Heart right ventricle (tissue), 16 donors: ENCODE results near the gene PRKCSH. TPM values are rescaled to one million over a fixed set of nuclear protein-coding genes. Genes with fewer than 3 reads are reported as not detected.
"Not testable (repeated sequence)": the region's sequence is repeated elsewhere in the genome, so short reads cannot be mapped to it uniquely, and the experiment has no call there.

Experiments used
- ATAC-seq, 8 donors: fragments of 200-7000 bp; cut with Tn5 transposase; one replicate each; pipeline ENCODE4 v1.9.1; 2020; ENCODE audit warnings: mild to moderate bottlenecking in 8 of 8, moderate library complexity in 8 of 8, moderate number of reproducible peaks in 1 of 8
- DNase-seq, 2 donors: peaks; one replicate each; pipeline ENCODE4 v3.0.0-alpha.2; 2020
- H3K27ac ChIP-seq, 10 donors: fragments of 200-600 bp; sonication (generic) in 2 of 10; one replicate each; pipeline versions ENCODE4 v1.5.0 to v1.8.0; 2020 to 2022; ENCODE audit warnings: mild to moderate bottlenecking in 3 of 10
- H3K27me3 ChIP-seq, 7 donors: fragments of 200-600 bp; one replicate each; pipeline ENCODE4 v1.8.0; 2021 to 2022; ENCODE audit warnings: mild to moderate bottlenecking in 2 of 7
- H3K36me3 ChIP-seq, 9 donors: fragments of 200-600 bp; sonication (generic) in 1 of 9; one replicate each; pipeline versions ENCODE4 v1.5.0 to v1.8.0; 2020 to 2022; ENCODE audit warnings: mild to moderate bottlenecking in 2 of 9
- H3K4me1 ChIP-seq, 9 donors: fragments of 200-600 bp; sonication (generic) in 1 of 9; one replicate each; pipeline versions ENCODE4 v1.5.0 to v1.8.0; 2020 to 2022; ENCODE audit warnings: mild to moderate bottlenecking in 4 of 9
- H3K4me3 ChIP-seq, 10 donors: fragments of 200-600 bp; sonication (generic) in 2 of 10; one replicate each; pipeline versions ENCODE4 v1.5.0 to v1.8.0; 2020 to 2022; ENCODE audit warnings: mild to moderate bottlenecking in 7 of 10, moderate library complexity in 2 of 10
- H3K9me3 ChIP-seq, 11 donors: fragments of 200-600 bp in 10 of 11; sonication (generic) in 2 of 11; one replicate each; pipeline versions ENCODE4 v1.5.0 to v1.8.0; 2013 to 2022; ENCODE audit warnings: mild to moderate bottlenecking in 2 of 11, control low read depth in 1 of 11, moderate library complexity in 1 of 11
- CTCF ChIP-seq, 9 donors: fragments of 200-600 bp; sonication (generic) in 2 of 9; IDR thresholded peaks; one replicate each; pipeline versions ENCODE4 v1.5.0 to v1.8.0; 2021 to 2022; ENCODE audit warnings: antibody characterized with exemption in 9 of 9, mild to moderate bottlenecking in 5 of 9, moderate library complexity in 1 of 9
- WGBS, 2 donors: extraction: QIAGEN DNeasy Blood & Tissue Kit; methylation state at CpG; one replicate each; pipeline ENCODE4 v1.1.7; 2013; ENCODE audit warnings: inconsistent platforms in 1 of 2; 5-methylcytosine and 5-hydroxymethylcytosine counted together
- intact Hi-C, 10 donors: fragments of 100-400 bp; cut with DNase I; formaldehyde crosslinking; loops; one replicate each; pipeline versions ENCODE4 v1.11.1 to v1.14.2; 2022
- polyA plus RNA-seq, 2 donors: library from polyadenylated mRNA; stranded (reverse); fragments of 200-250 nt; gene quantifications; one replicate each; pipeline ENCODE4 v1.2.3, GENCODE V29; 2013
- total RNA-seq, 10 donors: library from RNA; stranded (reverse); fragmentation: NEBNext Ultra II Directional in 3 of 10; extraction: Animal tissue kit (Norgen Biotek cat#: 25700) in 3 of 10; gene quantifications; one replicate each; pipeline versions ENCODE4 v1.2.1 to v1.2.4, GENCODE V29; 2021 to 2023
- donor health status: Arrhythmogenic right ventricular cardiomyopathy.
- donor health status: ischemic (EF 13 %, LVEDD 7.1; RV severe dilation, severe dysfunction).
- donor health status: healthy with polysubstance abuse.
- donor health status: DM: no; HTN: yes; CAD: no.
- donor health status: DM: no; HTN: no; CAD: no.
- donor health status: ischemic (EF 25% LVEDD 6.9; RV normal size, moderate dysfunction).
- donor health status: ischemic (EF 25% LVEDD 5.7; RV mildly dilated, moderate dysfunction).
- donor health status: healthy.
- donor health status: DM: yes; HTN: yes; CAD: no.
- donor health status: Ischemic cardiomyopathy.
- donor health status: ischemic (EF 35%, LVEDD 5.7; RV mildly dilated, moderate dysfunction).
- donor health status: nonischemic (EF 11% LVEDD 7.7; RV severe dilation, severe dysfunction).
- donor health status: DM: yes; HTN: yes; CAD: no.
- donor health status: PGD.
- donor health status: ischemic (EF 29% LVEDD 5.4; RV normal size, mild dysfunction).
- donor health status: nonischemic (EF 23%, LVEDD 6.1; RV moderate dilation, normal function).

Gene PRKCSH
- total and polyA plus RNA-seq, 12 donors: 84.3 to 177 (median 116) TPM

- ATAC-seq (no peak), DNase-seq (no peak)
- Histone ChIP-seq H3K36me3 (peaks cover 0 to 7% (median 0%) of the 10 kb centered on the region in 9 donors), H3K9me3 (no peaks in the 10 kb centered on the region), H3K4me3 (no peak overlapping the region), H3K4me1 (peaks cover 0 to 20% (median 7%) of the 10 kb centered on the region in 9 donors), H3K27ac (no peak overlapping the region), H3K27me3 (peaks cover 0 to 14% (median 9%) of the 10 kb centered on the region in 7 donors)
- intact Hi-C loops: loop anchor here in 2 of 10 donors (10.0 kb wide), 1 partner anchor 107 kb away; the partner anchor contains the start of gene TSPAN16 (in 2 of the 2)
- TF ChIP-seq CTCF (IDR thresholded peaks at IDR 0.05): no peak
- WGBS, 2 donors: 85% methylated on average over 9 of the region's 9 CpGs
Observed at GRCh38 chr19:11401808-11402543, 33.5 kb upstream of the PRKCSH start.

GRCh38 chr19:11404588-11405222, 30.7 kb upstream of the PRKCSH start:
- no peak overlapping the region for H3K4me3 ChIP-seq
- peak overlapping the region in 2 of 10 donors; percentile 13 to 46 for H3K27ac ChIP-seq
- H3K27me3 ChIP-seq: peaks cover 0 to 28% (median 11%) of the 10 kb centered on the region in 7 donors
- no peak for TF ChIP-seq CTCF (IDR thresholded peaks at IDR 0.05)
- ATAC-seq: peak in 6 of 8 donors; percentile 26 to 91 (median 52)
- intact Hi-C loops: loop anchor here in 2 of 10 donors (10.0 kb wide), 1 partner anchor 110 kb away; the partner anchor contains the start of gene TSPAN16 (in 2 of the 2)
- DNase-seq: no peak
- 43 to 47% methylated on average over 9 of the region's 9 CpGs for WGBS, 2 donors
- H3K4me1 ChIP-seq: peaks cover 0 to 20% (median 7%) of the 10 kb centered on the region in 9 donors
- H3K9me3 ChIP-seq: no peaks in the 10 kb centered on the region
- H3K36me3 ChIP-seq: no peaks in the 10 kb centered on the region

GRCh38 chr19:11405846-11406643, 29.4 kb upstream of the PRKCSH start:
- peak in 1 of 2 donors; percentile 45 for DNase-seq
- no peak overlapping the region for H3K4me3 ChIP-seq

GRCh38 chr19:11406703-11407236, 28.7 kb upstream of the PRKCSH start:
- peak in 1 of 8 donors; percentile 21 for ATAC-seq
- H3K27me3 ChIP-seq: peaks cover 0 to 28% (median 13%) of the 10 kb centered on the region in 7 donors
- H3K36me3 ChIP-seq, H3K27ac ChIP-seq, DNase-seq, H3K4me3 ChIP-seq, H3K9me3 ChIP-seq: not testable (repeated sequence)
- peaks cover 0 to 20% (median 7%) of the 10 kb centered on the region in 9 donors for H3K4me1 ChIP-seq
- intact Hi-C loops: loop anchor here in 2 of 10 donors (10.0 kb wide), 1 partner anchor 112 kb away; the partner anchor contains the start of gene TSPAN16 (in 2 of the 2)
- 79% methylated on average over 12 of the region's 12 CpGs for WGBS, 2 donors

More at GRCh38 chr19:11405846-11406643, 29.4 kb upstream of the PRKCSH start:
- peak in 7 of 9 donors; percentile 38 to 55 (median 45) for TF ChIP-seq CTCF (IDR thresholded peaks at IDR 0.05)
- H3K9me3 ChIP-seq: no peaks in the 10 kb centered on the region
- 17 to 27% methylated on average over 44 of the region's 44 CpGs for WGBS, 2 donors
- no peaks in the 10 kb centered on the region for H3K36me3 ChIP-seq
- H3K27ac ChIP-seq: no peak overlapping the region
- ATAC-seq: peak in 7 of 8 donors; percentile 36 to 81 (median 59)
- intact Hi-C loops: loop anchor here in 2 of 10 donors (10.0 kb wide), 1 partner anchor 111 kb away; the partner anchor contains the start of gene TSPAN16 (in 2 of the 2)
- peaks cover 0 to 20% (median 7%) of the 10 kb centered on the region in 9 donors for H3K4me1 ChIP-seq
- peaks cover 0 to 28% (median 13%) of the 10 kb centered on the region in 7 donors for H3K27me3 ChIP-seq
